ENCODE data around the gene ANKRD13A. TPM values are rescaled to one million over a fixed set of nuclear protein-coding genes. Genes with fewer than 3 reads are reported as not detected.

ANKRD13A gene
- total RNA-seq, 1 donor from 2014 or later: 22.5 TPM

- Histone ChIP-seq H3K27me3 (ENCODE audit: insufficient read depth, low read length) (no peaks in the 10 kb centered on the region), H4K20me1 (ENCODE audit: insufficient read depth, low read length) (no peaks in the 10 kb centered on the region), H3K4me3 (ENCODE audit: insufficient read depth, low read depth, low read length) (no peak overlapping the region), H3K4me2 (ENCODE audit: low read length) (no peak overlapping the region), H3K27ac (ENCODE audit: low read depth, low read length) (no peak overlapping the region), H3K9ac (ENCODE audit: low read length) (no peak overlapping the region), H2AFZ (ENCODE audit: low read depth, low read length) (no peak overlapping the region), H3K79me2 (ENCODE audit: insufficient read depth, low read length) (no peaks in the 10 kb centered on the region), H3K4me1 (ENCODE audit: insufficient read depth, low read length) (peaks cover 7% of the 10 kb centered on the region), H3K36me3 (ENCODE audit: insufficient read depth, low read length) (peaks cover 30% of the 10 kb centered on the region), H3K9me3 (ENCODE audit: insufficient read depth, low read depth, low read length) (no peaks in the 10 kb centered on the region)
- Mint-ChIP-seq H3K27me3 (ENCODE audit: low read depth, unreplicated experiment) (no peaks in the 10 kb centered on the region), H3K27ac (ENCODE audit: unreplicated experiment) (no peak overlapping the region), H3K4me1 (ENCODE audit: low read depth, unreplicated experiment) (no peaks in the 10 kb centered on the region), H3K9me3 (ENCODE audit: unreplicated experiment) (no peaks in the 10 kb centered on the region), H3K4me3 (ENCODE audit: unreplicated experiment) (no peak overlapping the region), H3K36me3 (ENCODE audit: low read depth, unreplicated experiment) (peaks cover 20% of the 10 kb centered on the region)
- FAIRE-seq: no peak
- no peak for DNase-seq (ENCODE audit: low read depth)
- TF ChIP-seq CTCF (IDR thresholded peaks at IDR 0.05; ENCODE audit: insufficient read depth, low read depth, low read length) (no peak), EZH2 (IDR thresholded peaks at IDR 0.05; ENCODE audit: insufficient read depth, low read length) (no peak)
Measured at GRCh38 chr12:109962398-109962797, 36.8 kb upstream of the ANKRD13A start.

GRCh38 chr12:109963330-109963729, 35.9 kb upstream of the ANKRD13A start:
- H3K9ac ChIP-seq (ENCODE audit: low read length): no peak overlapping the region
- no peak overlapping the region for H3K27ac ChIP-seq (ENCODE audit: low read depth, low read length)
- H3K4me1 Mint-ChIP-seq (ENCODE audit: low read depth, unreplicated experiment): no peaks in the 10 kb centered on the region
- no peak overlapping the region for H3K4me2 ChIP-seq (ENCODE audit: low read length)
- peaks cover 7% of the 10 kb centered on the region for H3K4me1 ChIP-seq (ENCODE audit: insufficient read depth, low read length)
- TF ChIP-seq CTCF (IDR thresholded peaks at IDR 0.05; ENCODE audit: insufficient read depth, low read depth, low read length) (no peak), EZH2 (IDR thresholded peaks at IDR 0.05; ENCODE audit: insufficient read depth, low read length) (no peak)
- H3K4me3 Mint-ChIP-seq (ENCODE audit: unreplicated experiment): no peak overlapping the region
- no peaks in the 10 kb centered on the region for H3K9me3 Mint-ChIP-seq (ENCODE audit: unreplicated experiment)
- no peaks in the 10 kb centered on the region for H3K79me2 ChIP-seq (ENCODE audit: insufficient read depth, low read length)
- peaks cover 20% of the 10 kb centered on the region for H3K36me3 Mint-ChIP-seq (ENCODE audit: low read depth, unreplicated experiment)
- H3K27me3 ChIP-seq (ENCODE audit: insufficient read depth, low read length): no peaks in the 10 kb centered on the region
- no peaks in the 10 kb centered on the region for H3K27me3 Mint-ChIP-seq (ENCODE audit: low read depth, unreplicated experiment)
- no peak for FAIRE-seq
- H4K20me1 ChIP-seq (ENCODE audit: insufficient read depth, low read length): no peaks in the 10 kb centered on the region
- no peak for DNase-seq (ENCODE audit: low read depth)
- no peak overlapping the region for H3K4me3 ChIP-seq (ENCODE audit: insufficient read depth, low read depth, low read length)
- no peaks in the 10 kb centered on the region for H3K9me3 ChIP-seq (ENCODE audit: insufficient read depth, low read depth, low read length)
- H3K36me3 ChIP-seq (ENCODE audit: insufficient read depth, low read length): peaks cover 36% of the 10 kb centered on the region
- no peak overlapping the region for H3K27ac Mint-ChIP-seq (ENCODE audit: unreplicated experiment)
- H2AFZ ChIP-seq (ENCODE audit: low read depth, low read length): no peak overlapping the region

GRCh38 chr12:109963743-109964429, 35.3 kb upstream of the ANKRD13A start:
- peaks cover 33% of the 10 kb centered on the region for H3K36me3 ChIP-seq (ENCODE audit: insufficient read depth, low read length)
- H3K27ac Mint-ChIP-seq (ENCODE audit: unreplicated experiment): no peak overlapping the region

More at GRCh38 chr12:109963743-109964429, 35.3 kb upstream of the ANKRD13A start:
- Mint-ChIP-seq H3K9me3 (ENCODE audit: unreplicated experiment) (no peaks in the 10 kb centered on the region), H3K4me3 (ENCODE audit: unreplicated experiment) (no peak overlapping the region), H3K4me1 (ENCODE audit: low read depth, unreplicated experiment) (no peaks in the 10 kb centered on the region), H3K27me3 (ENCODE audit: low read depth, unreplicated experiment) (no peaks in the 10 kb centered on the region), H3K36me3 (ENCODE audit: low read depth, unreplicated experiment) (peaks cover 17% of the 10 kb centered on the region)
- Histone ChIP-seq H3K4me3 (ENCODE audit: insufficient read depth, low read depth, low read length) (no peak overlapping the region), H3K27ac (ENCODE audit: low read depth, low read length) (no peak overlapping the region), H3K9ac (ENCODE audit: low read length) (no peak overlapping the region), H3K9me3 (ENCODE audit: insufficient read depth, low read depth, low read length) (no peaks in the 10 kb centered on the region), H3K4me2 (ENCODE audit: low read length) (no peak overlapping the region), H2AFZ (ENCODE audit: low read depth, low read length) (no peak overlapping the region), H3K4me1 (ENCODE audit: insufficient read depth, low read length) (peaks cover 7% of the 10 kb centered on the region), H3K79me2 (ENCODE audit: insufficient read depth, low read length) (no peaks in the 10 kb centered on the region), H4K20me1 (ENCODE audit: insufficient read depth, low read length) (no peaks in the 10 kb centered on the region), H3K27me3 (ENCODE audit: insufficient read depth, low read length) (no peaks in the 10 kb centered on the region)
- DNase-seq (ENCODE audit: low read depth) (peak; percentile 77), FAIRE-seq (no peak)
- TF ChIP-seq CTCF (IDR thresholded peaks at IDR 0.05; ENCODE audit: insufficient read depth, low read depth, low read length) (no peak), EZH2 (IDR thresholded peaks at IDR 0.05; ENCODE audit: insufficient read depth, low read length) (no peak)

Measured in astrocyte (in vitro differentiated cells and primary cell).